GM23338 (cell line): ENCODE results near the gene ABAT. TPM values are rescaled to one million over a fixed set of nuclear protein-coding genes. Genes with fewer than 3 reads are reported as not detected.

Source experiments
- ATAC-seq: fragments of 200-7000 bp; cut with Tn5 transposase; 3 replicates; pipeline ENCODE4 v1.9.1; 2020
- DNase-seq: peaks from one replicate; pipeline ENCODE4 v3.0.0-alpha.2; 2015; ENCODE audit warnings: low spot score
- H2AFZ ChIP-seq: fragments of 200-600 bp; sonication (generic); 2 replicates; pipeline ENCODE4 v1.8.0; 2016; ENCODE audit warnings: antibody characterized with exemption, mild to moderate bottlenecking, moderate library complexity
- H3F3A ChIP-seq: fragments of 200-600 bp; sonication (generic); replicated peaks from 2 replicates; pipeline ENCODE4 v1.8.0; 2017; ENCODE audit warnings: antibody characterized with exemption, mixed run types, low read depth
- H3K27ac ChIP-seq: fragments of 200-600 bp; sonication (generic); 2 replicates; pipeline ENCODE4 v1.6.1; 2016; ENCODE audit warnings: low read depth
- H3K27me3 ChIP-seq: fragments of 200-600 bp; sonication (generic); 2 replicates; pipeline ENCODE4 v1.8.0; 2016; ENCODE audit warnings: mild to moderate bottlenecking, mixed run types, moderate library complexity; ENCODE audit not compliant: insufficient read depth
- H3K36me3 ChIP-seq: fragments of 200-600 bp; sonication (generic); 2 replicates; pipeline ENCODE4 v1.8.0; 2016; ENCODE audit warnings: mild to moderate bottlenecking; ENCODE audit not compliant: insufficient read depth
- H3K4me1 ChIP-seq: fragments of 200-600 bp; sonication (generic); 2 replicates; pipeline ENCODE4 v1.8.0; 2016; ENCODE audit warnings: mild to moderate bottlenecking, moderate library complexity; ENCODE audit not compliant: insufficient read depth
- H3K4me2 ChIP-seq: fragments of 200-600 bp; sonication (generic); 2 replicates; pipeline ENCODE4 v1.7.1; 2017; ENCODE audit warnings: mixed run types
- H3K4me3 ChIP-seq: fragments of 200-600 bp; sonication (generic); 2 replicates; pipeline ENCODE4 v1.6.1; 2016; ENCODE audit warnings: mixed run types
- H3K79me2 ChIP-seq: fragments of 200-600 bp; sonication (generic); replicated peaks from 2 replicates; pipeline ENCODE4 v1.8.0; 2017; ENCODE audit warnings: mild to moderate bottlenecking; ENCODE audit not compliant: insufficient read depth
- H3K9me2 ChIP-seq: fragments of 200-600 bp; sonication (generic); 2 replicates; pipeline ENCODE4 v1.8.0; 2017; ENCODE audit not compliant: insufficient read depth
- H4K20me1 ChIP-seq: fragments of 200-600 bp; sonication (generic); replicated peaks from 2 replicates; pipeline ENCODE4 v1.8.0; 2017; ENCODE audit warnings: mild to moderate bottlenecking; ENCODE audit not compliant: insufficient read depth
- H3K27ac Mint-ChIP-seq: 2 replicates; pipeline ENCODE4 v1.8.0; 2020; ENCODE audit warnings: inconsistent platforms, mild to moderate bottlenecking, moderate library complexity, mixed read lengths
- H3K27me3 Mint-ChIP-seq: 3 replicates; pipeline ENCODE4 v1.8.0; 2022; ENCODE audit warnings: low read depth, mild to moderate bottlenecking, moderate library complexity, mixed read lengths, inconsistent platforms; ENCODE audit not compliant: insufficient read depth, poor library complexity
- H3K36me3 Mint-ChIP-seq: 3 replicates; pipeline ENCODE4 v1.8.0; 2021; ENCODE audit warnings: low read depth, mild to moderate bottlenecking, inconsistent platforms, moderate library complexity, mixed read lengths
- H3K4me1 Mint-ChIP-seq: 3 replicates; pipeline ENCODE4 v1.8.0; 2020; ENCODE audit warnings: mild to moderate bottlenecking, inconsistent platforms, mixed read lengths
- H3K4me3 Mint-ChIP-seq: 3 replicates; pipeline ENCODE4 v1.8.0; 2021; ENCODE audit warnings: moderate library complexity, mild to moderate bottlenecking, inconsistent platforms, mixed read lengths
- H3K9me3 Mint-ChIP-seq: 3 replicates; pipeline ENCODE4 v1.8.0; 2020; ENCODE audit warnings: moderate library complexity, mild to moderate bottlenecking, inconsistent platforms, mixed read lengths
- CREB1 ChIP-seq: fragments of 250-450 bp; sonication (Bioruptor Pico); IDR thresholded peaks from 2 replicates; pipeline ENCODE4 v1.5.0; 2020; ENCODE audit warnings: low read depth, mild to moderate bottlenecking, moderate library complexity
- CTCF ChIP-seq, 2 experiments: fragments of 200-600 bp in 1 of 2; sonication (generic) in 1 of 2; conservative IDR thresholded peaks; 2 replicates each; pipeline versions ENCODE4 v1.5.1 to v1.6.1; 2016 to 2017; ENCODE audit warnings: antibody characterized with exemption in 2 of 2, low read depth in 2 of 2, mild to moderate bottlenecking in 2 of 2, moderate library complexity in 1 of 2
- ETS1 ChIP-seq: IDR thresholded peaks from 2 replicates; pipeline ENCODE4 v1.6.1; 2016; ENCODE audit warnings: antibody characterized with exemption
- EZH2 ChIP-seq: fragments of 200-600 bp; sonication (generic); IDR thresholded peaks from one replicate; pipeline ENCODE4 v1.8.0; 2017; ENCODE audit warnings: antibody characterized with exemption, mild to moderate bottlenecking, low read depth; ENCODE audit not compliant: unreplicated experiment
- EZH2phosphoT487 ChIP-seq: fragments of 200-600 bp; sonication (generic); IDR thresholded peaks from one replicate; pipeline ENCODE4 v1.8.1; 2018; ENCODE audit warnings: antibody characterized with exemption; ENCODE audit not compliant: unreplicated experiment
- JUNB ChIP-seq: IDR thresholded peaks from one replicate; pipeline ENCODE4 v1.6.1; 2016; ENCODE audit warnings: antibody characterized with exemption; ENCODE audit not compliant: unreplicated experiment
- NANOG ChIP-seq: IDR thresholded peaks from 2 replicates; pipeline ENCODE4 v1.6.1; 2016; ENCODE audit warnings: antibody characterized with exemption, borderline replicate concordance
- POLR2AphosphoS5 ChIP-seq: IDR thresholded peaks from 2 replicates; pipeline ENCODE4 v1.6.1; 2016; ENCODE audit warnings: antibody characterized with exemption, low read depth
- REST ChIP-seq: IDR thresholded peaks from one replicate; pipeline ENCODE4 v1.6.1; 2018; ENCODE audit warnings: antibody characterized with exemption; ENCODE audit not compliant: unreplicated experiment
- STAT1 ChIP-seq: IDR thresholded peaks from one replicate; pipeline ENCODE4 v1.6.1; 2016; ENCODE audit warnings: antibody characterized with exemption; ENCODE audit not compliant: unreplicated experiment
- ZNF114 ChIP-seq: fragments of 250-450 bp; sonication (Bioruptor Pico); IDR thresholded peaks from 2 replicates; pipeline ENCODE4 v1.5.0; 2020; ENCODE audit warnings: mild to moderate bottlenecking, moderate library complexity
- ZNF331 ChIP-seq: fragments of 250-450 bp; sonication (Bioruptor Pico); IDR thresholded peaks from 2 replicates; pipeline ENCODE4 v1.5.0; 2020; ENCODE audit warnings: low read depth, mild to moderate bottlenecking, moderate library complexity
- ZNF462 ChIP-seq: fragments of 250-450 bp; sonication (Bioruptor Pico); IDR thresholded peaks from 2 replicates; pipeline ENCODE4 v1.5.0; 2020; ENCODE audit warnings: mild to moderate bottlenecking, moderate library complexity
- polyA plus RNA-seq: library from polyadenylated mRNA; unstranded; fragments of >200 nt; fragmentation: Nextera tagmentation; extraction: Ambion mirVana; gene quantifications from 2 replicates; pipeline ENCODE4 v1.2.1, GENCODE V29; 2016
- total RNA-seq: library from RNA; depleted of rRNA; stranded (reverse); fragments of >200 nt; shearing (Covaris generic); gene quantifications from 2 replicates; pipeline ENCODE4 v1.2.3, GENCODE V29; 2014

Gene ABAT
- total and polyA plus RNA-seq, 2 experiments from 2014 or later: 4.4 to 8.8 TPM

GRCh38 chr16:8720967-8721308, 46.5 kb downstream of the ABAT start:
- ATAC-seq: no peak

More at GRCh38 chr16:8720967-8721308, 46.5 kb downstream of the ABAT start:
- Histone ChIP-seq H3K4me3 (no peak overlapping the region), H4K20me1 (peaks cover 3% of the 10 kb centered on the region; the same call in 1 of the 2 replicates), H3K9me2 (no peaks in the 10 kb centered on the region), H3K27me3 (no peaks in the 10 kb centered on the region), H3K4me1 (peaks cover 20% of the 10 kb centered on the region; the same call in 1 of the 2 replicates), H3K27ac (peak overlapping the region; percentile 55; the same call in 1 of the 2 replicates), H3K79me2 (no peaks in the 10 kb centered on the region), H3K36me3 (no peaks in the 10 kb centered on the region), H3F3A (0 out of 2 replicates have a peak, but pooled peaks cover 5% of the 10 kb centered on the region), H3K4me2 (no peak overlapping the region), H2AFZ (no peak overlapping the region)
- TF ChIP-seq NANOG (no peak), ETS1 (no peak), ZNF462 (CRISPR knock-in tag) (no peak), CREB1 (CRISPR knock-in tag) (no peak), JUNB (no peak), CTCF (conservative IDR thresholded peaks at IDR 0.05; ENCODE audit: low read depth in 2 of 2) (no peak), EZH2 (no peak), POLR2AphosphoS5 (no peak), EZH2phosphoT487 (no peak), REST (no peak), STAT1 (no peak), ZNF331 (CRISPR knock-in tag) (no peak), ZNF114 (CRISPR knock-in tag) (no peak)
- no peaks in the 10 kb centered on the region for H3K36me3 Mint-ChIP-seq
- peaks cover 2% of the 10 kb centered on the region for H3K27me3 Mint-ChIP-seq
- DNase-seq: no peak
- H3K4me1 Mint-ChIP-seq: peaks cover 10% of the 10 kb centered on the region; the same call in 2 of the 3 replicates
- no peak overlapping the region for H3K27ac Mint-ChIP-seq
- H3K4me3 Mint-ChIP-seq: no peak overlapping the region
- no peaks in the 10 kb centered on the region; the same call in 1 of the 3 replicates for H3K9me3 Mint-ChIP-seq
